HG03280 (cell line): Measurements from ENCODE around the gene ZNF839.
"Not testable (repeated sequence)": the region's sequence is repeated elsewhere in the genome, so short reads cannot be mapped to it uniquely, and the experiment has no call there.

Experiments used
- ATAC-seq: cut with Tn5 transposase; IDR thresholded peaks from one replicate; pipeline ENCODE4 v1.9.1; 2021; ENCODE audit warnings: mild to moderate bottlenecking, moderate library complexity; ENCODE audit not compliant: unreplicated experiment

Gene ZNF839

DNA sequence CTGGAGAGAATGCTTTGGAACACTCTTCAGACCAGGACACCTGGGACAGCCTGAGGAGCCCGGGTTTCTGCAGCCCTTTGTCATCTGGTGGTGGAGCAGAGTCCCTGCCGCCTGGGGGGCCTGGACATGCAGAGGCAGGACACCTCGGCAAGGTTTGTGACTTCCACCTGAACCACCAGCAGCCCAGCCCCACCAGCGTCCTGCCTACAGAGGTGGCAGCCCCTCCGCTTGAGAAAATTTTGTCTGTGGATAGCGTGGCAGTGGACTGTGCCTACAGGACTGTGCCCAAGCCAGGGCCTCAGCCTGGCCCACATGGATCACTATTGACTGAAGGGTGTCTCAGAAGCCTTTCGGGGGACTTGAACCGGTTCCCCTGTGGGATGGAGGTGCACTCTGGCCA is 22.0 kb downstream of the ZNF839 start:
- no peak for ATAC-seq

DNA sequence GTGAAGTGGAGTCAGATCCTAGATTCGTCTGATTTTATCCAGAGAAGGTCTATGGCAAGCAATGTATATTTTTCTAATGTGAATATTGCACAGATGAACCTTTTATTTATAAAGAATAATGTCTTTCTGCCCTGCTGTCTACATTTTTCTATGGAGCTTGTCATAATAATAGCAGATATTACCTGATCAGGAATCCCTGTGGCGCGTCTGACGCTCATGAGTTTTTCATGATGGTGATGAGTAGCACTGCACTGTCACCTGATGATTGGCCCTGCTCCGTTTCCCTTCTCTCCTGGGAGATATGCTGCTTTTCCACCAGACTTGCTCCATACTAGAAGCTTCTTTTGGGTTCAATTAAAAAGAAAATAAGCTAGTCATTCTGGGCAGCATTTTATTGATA is 22.7 kb downstream of the ZNF839 start:
- no peak for ATAC-seq

GRCh38 chr14:102344084-102344483 is 24.5 kb downstream of the ZNF839 start:
- no peak for ATAC-seq

GRCh38 chr14:102344485-102344884 is 24.9 kb downstream of the ZNF839 start:
- ATAC-seq = no peak

DNA sequence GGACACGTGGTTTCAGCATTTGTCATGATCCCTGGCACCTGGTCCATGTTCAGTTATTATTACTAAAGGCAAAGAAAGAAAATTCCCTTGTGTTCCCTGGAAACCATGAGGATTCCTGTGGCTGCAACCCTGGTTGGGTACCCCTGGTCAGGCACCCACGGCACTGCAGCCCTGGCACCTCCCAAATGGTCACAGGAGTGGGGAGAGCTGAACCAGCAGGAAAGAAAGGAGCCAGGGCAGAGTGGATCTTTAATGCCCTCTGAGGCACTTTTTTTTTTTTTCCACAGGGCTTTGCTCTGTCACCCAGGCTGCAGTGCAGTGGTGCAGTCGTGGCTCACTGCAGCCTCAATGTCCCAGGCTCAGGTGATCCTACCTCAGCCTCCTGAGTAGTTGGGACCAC is 25.7 kb downstream of the ZNF839 start:
- no peak for ATAC-seq

GRCh38 chr14:102346645-102347044 is 27.1 kb downstream of the ZNF839 start:
- no peak for ATAC-seq

GRCh38 chr14:102348376-102348775 is 28.8 kb downstream of the ZNF839 start:
- ATAC-seq = no peak

- no peak for ATAC-seq
These were observed 31.5 kb downstream of the ZNF839 start for GRCh38 chr14:102351023-102351422.

DNA sequence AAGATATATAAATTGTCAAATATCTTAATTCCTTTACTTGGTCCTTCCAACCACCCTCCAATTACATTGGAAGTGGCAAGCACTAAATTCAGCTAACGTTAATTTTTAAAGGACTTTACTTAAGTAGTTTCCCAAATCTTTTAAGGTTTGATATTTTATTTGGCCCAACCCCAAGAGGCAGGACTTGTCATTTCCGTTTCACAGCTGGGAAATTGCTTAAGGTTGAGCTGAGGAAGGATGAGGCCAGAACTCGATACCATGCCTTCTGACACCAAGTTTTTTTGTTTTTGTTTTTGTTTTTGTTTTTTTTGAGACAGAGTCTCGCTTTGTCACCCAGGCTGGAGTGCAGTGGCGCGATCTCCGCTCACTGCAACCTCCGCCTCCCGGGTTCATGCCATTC is 32.0 kb downstream of the ZNF839 start:
- not testable (repeated sequence) for ATAC-seq

GRCh38 chr14:102352213-102352612 is 32.7 kb downstream of the ZNF839 start:
- ATAC-seq = no peak

DNA sequence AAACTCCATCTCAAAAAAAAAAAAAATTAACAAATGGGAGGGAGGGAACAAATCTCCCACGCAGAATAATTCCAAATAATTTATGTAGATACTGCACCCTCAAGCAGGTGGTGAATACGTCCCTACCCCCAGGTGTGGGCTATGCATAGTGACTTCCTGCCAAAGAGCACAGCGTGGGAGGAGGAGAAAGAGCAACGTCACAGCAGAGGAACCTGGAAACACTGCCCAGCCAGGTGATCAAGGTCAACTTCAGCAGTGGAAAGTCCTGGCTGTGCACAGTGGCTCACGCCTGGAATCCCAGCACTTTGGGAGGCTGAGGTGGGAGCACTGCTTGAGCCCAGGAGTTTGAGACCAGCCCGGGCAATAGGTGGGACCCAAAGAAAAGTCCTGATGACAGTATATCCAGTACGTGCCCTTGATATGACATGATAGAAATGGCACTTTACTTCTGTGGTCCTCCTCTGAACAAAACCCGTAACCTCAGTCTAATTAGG is 33.6 kb downstream of the ZNF839 start:
- no peak for ATAC-seq

DNA sequence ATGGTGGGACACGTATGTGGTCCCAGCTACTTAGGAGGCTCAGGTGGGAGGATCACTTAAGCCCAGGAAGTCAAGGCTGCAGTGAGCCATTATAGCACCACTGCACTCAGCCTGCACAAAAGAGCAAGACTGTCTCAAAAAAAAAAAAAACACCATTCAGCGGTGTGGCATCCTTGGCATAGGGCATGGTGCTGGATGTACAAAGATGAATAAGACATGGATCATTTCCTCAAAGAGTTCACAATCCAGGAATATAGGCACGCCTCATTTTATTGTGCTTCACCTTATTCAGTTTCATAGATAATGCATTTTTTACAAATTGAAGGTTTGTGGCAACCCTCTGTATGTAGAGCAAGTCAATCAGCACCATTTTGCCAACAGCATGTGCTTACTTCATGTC is 36.7 kb downstream of the ZNF839 start:
- ATAC-seq = no peak

DNA sequence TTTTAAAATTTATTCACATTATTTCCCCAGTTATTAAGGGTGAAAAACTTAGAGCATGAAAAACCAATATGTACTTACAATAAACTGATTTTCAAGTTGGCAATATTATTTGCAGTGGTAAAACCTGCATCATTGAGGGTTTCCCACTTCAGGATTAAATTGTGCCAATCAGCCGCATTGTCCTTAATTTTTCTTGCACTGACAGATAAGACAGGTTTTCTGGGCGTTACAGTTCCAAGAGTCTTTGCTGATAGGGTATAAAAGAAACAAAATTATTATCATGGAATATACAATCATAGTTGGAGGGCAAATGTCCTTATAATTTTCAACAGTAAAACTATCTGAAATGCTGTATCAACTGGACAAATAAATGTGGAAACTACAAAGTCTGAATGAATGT is 39.8 kb downstream of the ZNF839 start:
- ATAC-seq = no peak

- ATAC-seq = no peak
These were observed 40.8 kb downstream of the ZNF839 start for GRCh38 chr14:102360388-102360787.

DNA sequence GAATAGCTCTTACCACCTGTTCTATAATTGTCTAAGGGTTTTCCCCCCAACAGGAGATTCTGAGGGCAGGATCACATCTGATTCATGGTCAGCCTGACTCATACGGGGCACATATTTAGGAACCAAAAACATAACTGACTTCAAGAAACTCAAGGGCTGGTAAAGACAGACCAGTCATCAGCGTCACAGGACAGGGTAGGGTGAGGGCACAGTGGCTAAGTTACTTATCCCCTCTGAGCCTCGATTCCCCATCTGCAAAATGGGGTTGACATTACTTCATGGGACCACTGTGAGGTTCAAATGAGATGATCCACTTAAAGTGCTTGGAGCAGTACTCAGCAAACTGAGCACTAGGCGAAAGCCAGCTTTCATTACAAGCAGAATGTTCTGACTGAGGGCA is 42.5 kb downstream of the ZNF839 start:
- ATAC-seq = peak; percentile 1

DNA sequence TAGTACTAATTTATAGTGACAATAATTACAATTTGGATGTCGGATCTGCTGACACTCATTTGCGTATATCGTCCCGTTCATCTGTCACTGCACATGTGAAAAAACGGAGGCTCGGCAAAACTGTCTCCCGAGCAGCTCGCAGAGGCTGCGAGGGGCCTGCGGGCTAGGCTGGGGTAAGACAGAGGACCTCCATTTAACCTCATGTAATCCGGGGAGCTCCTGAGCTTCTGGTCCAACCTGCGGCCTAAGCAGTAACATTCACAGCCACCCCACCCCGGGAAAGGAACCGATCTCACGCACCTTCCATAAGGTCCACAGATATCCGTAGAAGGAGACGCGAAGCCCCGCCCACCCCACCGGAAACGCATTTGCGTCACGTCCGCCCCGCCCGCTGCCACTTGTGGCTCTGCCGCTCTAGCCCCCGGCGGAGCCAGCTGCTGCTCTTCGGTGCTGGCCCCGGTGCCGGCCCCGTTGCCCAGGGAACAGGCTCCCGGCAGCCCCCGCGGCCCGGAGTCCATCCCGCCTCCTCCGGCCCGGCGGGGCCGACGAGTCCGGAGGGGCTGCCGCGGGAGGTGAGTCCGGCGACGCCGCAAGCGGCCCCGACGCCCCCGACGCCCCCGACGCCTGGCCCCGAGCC is 43.1 kb downstream of the ZNF839 start, which contains the start of the genes CINP and TECPR2:
CINP (minus strand) TSS at position 346 of the 637 bp plus-strand sequence; CDS start at position 307, 39 bp downstream.
TECPR2 (plus strand) TSS at position 397 of the 637 bp plus-strand sequence. CDS start 13,781 bp downstream, outside the sequence.
- peak; percentile 94 for ATAC-seq

GRCh38 chr14:102363182-102363943 is 43.8 kb downstream of the ZNF839 start:
- peak; percentile 24 for ATAC-seq

- ATAC-seq = no peak
These were observed 50.8 kb downstream of the ZNF839 start for GRCh38 chr14:102370305-102370809.

- ATAC-seq = no peak
These were observed 51.8 kb downstream of the ZNF839 start for GRCh38 chr14:102371361-102371760.

GRCh38 chr14:102373110-102373509 is 53.6 kb downstream of the ZNF839 start:
- peak; percentile 52 for ATAC-seq

DNA sequence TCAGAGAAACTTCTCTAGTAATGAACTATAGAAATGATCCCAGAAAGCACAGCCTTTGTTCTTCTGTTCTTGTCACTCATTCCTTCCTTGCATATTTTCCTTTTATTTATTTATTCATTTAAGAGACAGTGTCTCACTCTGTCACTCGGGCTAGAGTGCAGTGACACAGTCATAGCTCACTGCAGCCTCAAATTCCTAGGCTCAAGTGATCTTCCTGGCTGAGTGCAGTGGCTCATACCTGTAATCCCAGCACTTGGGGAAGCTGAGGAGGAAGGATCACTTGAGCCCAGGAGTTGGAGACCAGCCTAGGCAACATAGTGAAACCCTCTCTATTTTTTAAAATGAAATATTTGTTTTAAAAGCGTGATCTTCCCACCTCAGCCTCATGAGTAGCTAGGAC is 54.7 kb downstream of the ZNF839 start:
- ATAC-seq = no peak

GRCh38 chr14:102375119-102375518 is 55.6 kb downstream of the ZNF839 start:
- ATAC-seq = no peak
